GM10248 (cell line): ENCODE results near the gene BAIAP3.
"Not testable (repeated sequence)": the region's sequence is repeated elsewhere in the genome, so short reads cannot be mapped to it uniquely, and the experiment has no call there.

Experiments
- CTCF ChIA-PET: fragments of 300-600 bp; sonication (Branson Sonifier 250); formaldehyde crosslinking; extraction: SDS; loops from one replicate; lab custom pipeline; 2021; ENCODE audit warnings: antibody characterized with exemption; lab: Yijun Ruan, JAX
- POLR2A ChIA-PET: fragments of 350-650 bp; sonication (Branson Sonifier 250); formaldehyde crosslinking; extraction: SDS; loops from one replicate; lab custom pipeline; 2020; ENCODE audit warnings: antibody characterized with exemption; lab: Yijun Ruan, JAX
- DNase-seq: peaks from one replicate; pipeline ENCODE4 v3.0.0; 2012; ENCODE audit errors: extremely low spot score
- CTCF ChIP-seq: IDR thresholded peaks from 2 replicates; pipeline ENCODE4 v1.5.1; 2012; ENCODE audit warnings: mild to moderate bottlenecking, low read depth; ENCODE audit errors: extremely low read depth, missing control alignments, control extremely low read depth

Gene BAIAP3

GRCh38 chr16:1327619-1327947 is 5.9 kb upstream of the BAIAP3 start:
- no peak for DNase-seq
- TF ChIP-seq CTCF: no peak
- POLR2A ChIA-PET: interaction anchor here (0.6 kb wide), 1 partner anchor 54 kb away, joined by 3 read pairs; no protein-coding TSS in a partner anchor
- CTCF ChIA-PET: interaction anchor here (1.5 kb wide), 1 partner anchor 15 kb away, joined by 3 read pairs; no protein-coding TSS in a partner anchor

GRCh38 chr16:1328136-1328535 is 5.3 kb upstream of the BAIAP3 start:
- CTCF ChIA-PET, DNase-seq: not testable (repeated sequence)
- POLR2A ChIA-PET: interaction anchor here (0.6 kb wide), 1 partner anchor 53 kb away, joined by 3 read pairs; no protein-coding TSS in a partner anchor

- CTCF ChIA-PET: interaction anchor here (1.0 to 1.5 kb wide), 2 partner anchors 9 to 377 kb away, joined by 4 to 5 read pairs; partner anchors contain the start of gene MAPK8IP3
- DNase-seq, POLR2A ChIA-PET: not testable (repeated sequence)
Measured at GRCh38 chr16:1328961-1329360, 4.5 kb upstream of the BAIAP3 start.

GRCh38 chr16:1330260-1330914 is 3.1 kb upstream of the BAIAP3 start:
- CTCF ChIA-PET: interaction anchor here (1.0 to 1.5 kb wide), 3 partner anchors 7 to 30 kb away, joined by 3 to 7 read pairs (median 5); no protein-coding TSS in a partner anchor
- TF ChIP-seq CTCF: peak; percentile 35
- DNase-seq: no peak
- POLR2A ChIA-PET: no interaction called here

GRCh38 chr16:1330931-1331711 is 2.3 kb upstream of the BAIAP3 start:
- TF ChIP-seq CTCF: no peak
- ChIA-PET POLR2A (no interaction called here), CTCF (interaction anchor here (1.0 to 1.5 kb wide), 3 partner anchors 11 to 29 kb away, joined by 3 to 7 read pairs (median 4); no protein-coding TSS in a partner anchor)
- DNase-seq: no peak

GRCh38 chr16:1331712-1332617 is 1.5 kb upstream of the BAIAP3 start:
- CTCF ChIA-PET: interaction anchor here (0.8 to 1.5 kb wide), 3 partner anchors 8 to 31 kb away, joined by 3 to 4 read pairs (median 4); no protein-coding TSS in a partner anchor
- DNase-seq: peak; percentile 88
- POLR2A ChIA-PET: interaction anchor here (0.8 kb wide), 1 partner anchor 11 kb away, joined by 3 read pairs; no protein-coding TSS in a partner anchor
- no peak for TF ChIP-seq CTCF
